HFFc6 (cell line): ENCODE measurements around the gene KIAA1549. TPM values are rescaled to one million over a fixed set of nuclear protein-coding genes. Genes with fewer than 3 reads are reported as not detected.
A peak's percentile ranks its signal among the peaks of the same experiment; 100 is the strongest.

Experiments
- DNase-seq: peaks from one replicate; pipeline ENCODE4 v3.0.0-alpha.2; 2018
- H3K27ac Mint-ChIP-seq: 2 replicates; pipeline ENCODE4 v1.8.0; 2020; ENCODE audit warnings: mild to moderate bottlenecking, mixed read lengths
- H3K27me3 Mint-ChIP-seq: 2 replicates; pipeline ENCODE4 v1.8.0; 2021; ENCODE audit warnings: mild to moderate bottlenecking, moderate library complexity, mixed read lengths; ENCODE audit not compliant: insufficient read depth
- H3K36me3 Mint-ChIP-seq: 2 replicates; pipeline ENCODE4 v1.8.0; 2021; ENCODE audit warnings: low read depth, mixed read lengths
- H3K4me1 Mint-ChIP-seq: 2 replicates; pipeline ENCODE4 v1.8.0; 2020; ENCODE audit warnings: low read depth, mixed read lengths
- H3K4me3 Mint-ChIP-seq: 2 replicates; pipeline ENCODE4 v1.8.0; 2020; ENCODE audit warnings: mild to moderate bottlenecking, moderate library complexity, mixed read lengths
- H3K9me3 Mint-ChIP-seq: 2 replicates; pipeline ENCODE4 v1.8.0; 2020; ENCODE audit warnings: mild to moderate bottlenecking, mixed read lengths
- CTCF ChIP-seq: fragments of 200-600 bp; sonication (generic); IDR thresholded peaks from 2 replicates; pipeline ENCODE4 v1.5.0; 2021; ENCODE audit warnings: antibody characterized with exemption, mild to moderate bottlenecking
- total RNA-seq, 6 experiments: library from RNA; stranded (reverse); fragmentation: NEBNext Ultra II Directional; extraction: Animal tissue kit (Norgen Biotek cat#: 25700); gene quantifications; 2 replicates in 1 of 6; 3 replicates in 5 of 6; pipeline ENCODE4 v1.2.3, GENCODE V29; 2021

The KIAA1549 gene
- total RNA-seq, 6 experiments from 2014 or later, result 7.0 to 13.3 (median 7.9) TPM

- Mint-ChIP-seq H3K27me3 (no peaks in the 10 kb centered on the region), H3K9me3 (no peaks in the 10 kb centered on the region), H3K27ac (no peak overlapping the region; the same call in 1 of the 2 replicates), H3K4me1 (peaks cover 39% of the 10 kb centered on the region), H3K4me3 (no peak overlapping the region), H3K36me3 (0 out of 2 replicates have a peak, but pooled peaks cover under 1% of the 10 kb centered on the region)
- TF ChIP-seq CTCF, result no peak
- no peak for DNase-seq
These were observed 93.1 kb downstream of the KIAA1549 start for GRCh38 chr7:138887872-138888656.

DNA sequence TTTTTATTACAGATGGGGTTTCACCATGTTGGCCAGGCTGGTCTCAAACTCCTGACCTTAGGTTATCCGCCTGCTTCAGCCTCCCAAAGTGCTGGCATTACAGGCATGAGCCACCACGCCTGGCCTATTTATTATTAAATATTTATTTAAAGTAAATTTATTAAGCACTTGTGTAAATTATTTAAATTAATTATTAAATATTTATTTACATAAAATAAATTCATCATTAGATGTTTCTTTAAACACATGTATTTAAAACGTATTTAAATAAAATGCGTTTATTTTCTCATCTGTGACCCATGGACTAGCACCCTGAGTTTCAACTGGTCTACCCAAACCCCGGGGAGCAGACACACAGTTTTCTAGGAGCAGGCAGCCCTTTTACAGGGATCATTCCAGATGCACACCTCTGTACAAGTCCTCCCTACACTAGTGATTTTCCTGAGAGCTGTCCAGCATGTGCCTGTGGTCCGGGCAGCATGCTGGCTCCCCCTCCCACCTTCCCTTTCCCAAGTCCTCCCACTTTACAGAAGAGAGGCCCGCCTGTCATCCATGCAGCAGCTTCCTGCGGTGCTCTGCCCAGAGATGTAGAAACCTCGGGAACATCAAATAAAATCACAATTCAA, 94.0 kb downstream of the KIAA1549 start:
- H3K9me3 Mint-ChIP-seq, result no peaks in the 10 kb centered on the region

GRCh38 chr7:138886501-138886917, 94.7 kb downstream of the KIAA1549 start:
- peak; percentile 89 for TF ChIP-seq CTCF
- peak overlapping the region; percentile 26; the same call in 1 of the 2 replicates for H3K4me3 Mint-ChIP-seq
- H3K27ac Mint-ChIP-seq, result peak overlapping the region; percentile 53; the same call in 1 of the 2 replicates
- no peaks in the 10 kb centered on the region for H3K9me3 Mint-ChIP-seq
- DNase-seq, result peak; percentile 66
- no peaks in the 10 kb centered on the region for H3K27me3 Mint-ChIP-seq
- H3K36me3 Mint-ChIP-seq, result no peaks in the 10 kb centered on the region
- H3K4me1 Mint-ChIP-seq, result peaks cover 28% of the 10 kb centered on the region

More for the DNA sequence above, 94.0 kb downstream of the KIAA1549 start:
- DNase-seq, result no peak
- H3K36me3 Mint-ChIP-seq, result no peaks in the 10 kb centered on the region
- H3K27ac Mint-ChIP-seq, result no peak overlapping the region
- H3K4me3 Mint-ChIP-seq, result no peak overlapping the region
- no peaks in the 10 kb centered on the region for H3K27me3 Mint-ChIP-seq
- TF ChIP-seq CTCF, result no peak
- H3K4me1 Mint-ChIP-seq, result peaks cover 35% of the 10 kb centered on the region

GRCh38 chr7:138885383-138886147, 95.6 kb downstream of the KIAA1549 start:
- Mint-ChIP-seq H3K27ac (no peak overlapping the region), H3K27me3 (no peaks in the 10 kb centered on the region), H3K4me1 (peaks cover 19% of the 10 kb centered on the region), H3K4me3 (no peak overlapping the region), H3K9me3 (no peaks in the 10 kb centered on the region), H3K36me3 (no peaks in the 10 kb centered on the region)
- no peak for DNase-seq
- TF ChIP-seq CTCF, result no peak

DNA sequence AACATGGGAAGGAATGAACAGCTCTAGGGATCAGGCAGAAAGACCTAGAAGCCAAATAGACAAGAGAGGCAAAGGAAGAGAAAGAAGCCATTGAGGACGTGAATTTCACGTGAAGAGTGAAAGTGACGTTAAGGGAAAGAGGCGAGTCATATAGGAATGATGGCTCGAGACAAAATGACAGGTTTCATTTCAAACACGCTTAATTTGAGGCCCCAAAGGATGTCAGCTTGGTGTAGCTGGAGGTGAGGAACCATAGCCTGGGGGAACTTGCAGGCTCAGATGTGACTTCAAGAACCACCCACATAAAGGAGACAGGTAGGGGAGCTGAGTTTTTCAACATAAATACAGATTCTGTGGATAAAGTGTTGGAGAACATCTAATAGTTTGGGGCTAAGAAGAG, 98.9 kb downstream of the KIAA1549 start:
- no peaks in the 10 kb centered on the region for H3K27me3 Mint-ChIP-seq
- no peak for DNase-seq
- H3K4me3 Mint-ChIP-seq, result no peak overlapping the region
- H3K36me3 Mint-ChIP-seq, result no peaks in the 10 kb centered on the region
- no peaks in the 10 kb centered on the region for H3K9me3 Mint-ChIP-seq
- peaks cover 11% of the 10 kb centered on the region for H3K4me1 Mint-ChIP-seq
- no peak for TF ChIP-seq CTCF
- no peak overlapping the region for H3K27ac Mint-ChIP-seq
